K562 (cell line): ENCODE measurements around the gene GPT2. TPM values are rescaled to one million over a fixed set of nuclear protein-coding genes. Genes with fewer than 3 reads are reported as not detected.

Source experiments
- ATAC-seq: fragments of 200-7000 bp; cut with Tn5 transposase; 3 replicates; pipeline ENCODE4 v1.9.1; 2020; ENCODE audit warnings: moderate library complexity
- BruUV-seq: library from RNA; stranded (reverse); fragments of 400-500 nt; replicated peaks from 2 replicates; lab custom pipeline; 2021; lab: Mats Ljungman, UMichigan
- CTCF ChIA-PET: fragments of 300-600 bp; formaldehyde crosslinking; extraction: SDS; loops from one replicate; lab custom pipeline; 2021; ENCODE audit warnings: low intra/inter-chr PET ratio; lab: Yijun Ruan, JAX
- POLR2A ChIA-PET: fragments of 300-600, 350-650 bp; sonication (Branson Sonifier 250); formaldehyde crosslinking; extraction: SDS; loops from one replicate; lab custom pipeline; 2021; ENCODE audit warnings: antibody characterized with exemption, inconsistent platforms; lab: Yijun Ruan, JAX
- DNase-seq, 4 experiments: peaks; one replicate each; pipeline versions ENCODE4 v3.0.0 to v3.0.0-alpha.2; 2011 to 2018; ENCODE audit warnings: low spot score in 3 of 4, mixed read lengths in 3 of 4; ENCODE audit errors: extremely low read depth in 1 of 4
- FAIRE-seq: peaks from 2 replicates; lab custom pipeline; 2011; peaks lifted over from hg19 to GRCh38; lab: Jason Lieb, UNC
- H2AFZ ChIP-seq: 2 replicates; pipeline ENCODE4 v1.6.0; 2011; ENCODE audit warnings: low read depth, low read length, control low read depth, inconsistent platforms
- H3K27ac ChIP-seq: fragments of 200-600 bp; 3 replicates; pipeline ENCODE4 v1.8.0; 2011; ENCODE audit warnings: low read depth, mild to moderate bottlenecking, control low read depth, inconsistent platforms, low read length, moderate library complexity, mixed read lengths; ENCODE audit errors: extremely low read depth
- H3K27me3 ChIP-seq, 2 experiments: fragments of 300-600 bp in 1 of 2; 2 replicates in 1 of 2; 3 replicates in 1 of 2; pipeline versions ENCODE4 v1.6.0 to v1.8.0; 2011; ENCODE audit warnings: inconsistent platforms in 2 of 2, low read length in 2 of 2, mild to moderate bottlenecking in 1 of 2, mixed read lengths in 1 of 2, moderate library complexity in 1 of 2; ENCODE audit not compliant: control insufficient read depth in 2 of 2, insufficient read depth in 2 of 2
- H3K36me3 ChIP-seq: fragments of 300-600 bp; 3 replicates; pipeline ENCODE4 v1.8.0; 2011; ENCODE audit warnings: mild to moderate bottlenecking, low read length, inconsistent platforms; ENCODE audit not compliant: control insufficient read depth, insufficient read depth
- H3K4me1 ChIP-seq, 2 experiments: fragments of 200-600 bp in 1 of 2; replicated peaks in 1 of 2; 2 replicates in 1 of 2; 3 replicates in 1 of 2; pipeline versions ENCODE4 v1.5.1 to v1.8.0; 2011; ENCODE audit warnings: inconsistent platforms in 2 of 2, low read length in 2 of 2, mild to moderate bottlenecking in 1 of 2, mixed read lengths in 1 of 2, moderate library complexity in 1 of 2; ENCODE audit not compliant: control insufficient read depth in 2 of 2, insufficient read depth in 2 of 2
- H3K4me2 ChIP-seq: 2 replicates; pipeline ENCODE4 v1.6.1; 2011; ENCODE audit warnings: low read length, control low read depth, inconsistent platforms, mixed read lengths; ENCODE audit not compliant: insufficient read depth
- H3K4me3 ChIP-seq: fragments of 200-600 bp; sonication (generic), shearing (Covaris generic); 2 replicates; pipeline ENCODE4 v1.5.1; 2016; ENCODE audit warnings: control low read depth, inconsistent platforms
- H3K79me2 ChIP-seq: fragments of 200-600 bp; 3 replicates; pipeline ENCODE4 v1.8.0; 2011; ENCODE audit warnings: low read length, inconsistent platforms; ENCODE audit not compliant: control insufficient read depth, insufficient read depth
- H3K9ac ChIP-seq, 2 experiments: 2 replicates each; pipeline versions ENCODE4 v1.6.0 to v1.6.1; 2011; ENCODE audit warnings: low read depth in 2 of 2, low read length in 2 of 2, control low read depth in 1 of 2, inconsistent platforms in 1 of 2, mild to moderate bottlenecking in 1 of 2, mixed read lengths in 1 of 2; ENCODE audit not compliant: insufficient read depth in 1 of 2
- H3K9me1 ChIP-seq: one replicate; pipeline ENCODE4 v1.6.0; 2011; ENCODE audit warnings: inconsistent platforms, mild to moderate bottlenecking, low read length, moderate library complexity; ENCODE audit not compliant: control insufficient read depth, insufficient read depth
- H3K9me3 ChIP-seq: replicated peaks from 2 replicates; pipeline ENCODE4 v1.5.1; 2011; ENCODE audit warnings: low read depth, low read length, inconsistent platforms; ENCODE audit not compliant: control insufficient read depth, insufficient read depth
- H4K20me1 ChIP-seq: replicated peaks from 2 replicates; pipeline ENCODE4 v1.6.1; 2011; ENCODE audit warnings: low read length, inconsistent platforms, mixed read lengths; ENCODE audit not compliant: control insufficient read depth, insufficient read depth
- ARID2 ChIP-seq: fragments of 450-650 bp; IDR thresholded peaks from 2 replicates; pipeline ENCODE4 v1.6.1; 2017; ENCODE audit warnings: antibody characterized with exemption, mild to moderate bottlenecking
- COPS2 ChIP-seq: fragments of 450-650 bp; conservative IDR thresholded peaks from 2 replicates; pipeline ENCODE4 v1.6.1; 2016; ENCODE audit warnings: mild to moderate bottlenecking, moderate library complexity
- JUNB ChIP-seq: fragments of 450-650 bp; formaldehyde crosslinking; conservative IDR thresholded peaks from 2 replicates; pipeline ENCODE4 v1.4.0; 2020; ENCODE audit warnings: mild to moderate bottlenecking
- KAT2B ChIP-seq: IDR thresholded peaks from one replicate; pipeline ENCODE4 v1.6.1; 2012; ENCODE audit warnings: low read depth, mild to moderate bottlenecking, control low read depth, inconsistent platforms, low read length, moderate library complexity
- KDM2B ChIP-seq: fragments of 250-450 bp; sonication (Bioruptor Pico); IDR thresholded peaks from 2 replicates; pipeline ENCODE4 v1.8.0; 2021; ENCODE audit warnings: mild to moderate bottlenecking, moderate library complexity
- MEF2A ChIP-seq: IDR thresholded peaks from 2 replicates; pipeline ENCODE4 v1.6.1; 2011; ENCODE audit warnings: low read depth, mild to moderate bottlenecking, low read length, moderate library complexity; ENCODE audit not compliant: control insufficient read depth
- UBTF ChIP-seq, 2 experiments: IDR thresholded peaks; 2 replicates each; pipeline ENCODE4 v1.6.1; 2012; ENCODE audit warnings: improper control_type of control experiment in 2 of 2, low read depth in 2 of 2, low read length in 2 of 2, borderline replicate concordance in 1 of 2
- ZBTB2 ChIP-seq: fragments of 450-650 bp; IDR thresholded peaks from 2 replicates; pipeline ENCODE4 v1.6.1; 2016; ENCODE audit warnings: antibody characterized with exemption
- ZEB2 ChIP-seq: fragments of 450-650 bp; IDR thresholded peaks from 2 replicates; pipeline ENCODE4 v1.6.1; 2016
- ZNF174 ChIP-seq: fragments of 250-450 bp; sonication (Bioruptor Pico); IDR thresholded peaks from 2 replicates; pipeline ENCODE4 v1.4.0; 2020; ENCODE audit warnings: mild to moderate bottlenecking
- ZNF175 ChIP-seq: fragments of 200-800 bp; sonication (Bioruptor generic); IDR thresholded peaks from 2 replicates; pipeline ENCODE4 v1.6.1; 2016; ENCODE audit warnings: low read depth, mild to moderate bottlenecking, missing genetic modification characterization, missing compliant biosample characterization
- WGBS: fragments of 100-300 bp; shearing (Covaris generic); methylation state at CpG from one replicate; pipeline ENCODE4 v1.1.6; 2016; ENCODE audit warnings: low coverage, mixed read lengths; ENCODE audit not compliant: insufficient coverage; ENCODE audit errors: missing lambda C conversion rate; 5-methylcytosine and 5-hydroxymethylcytosine counted together
- in situ Hi-C: fragments of 300-500 bp; cut with MboI; formaldehyde crosslinking; loops from 4 replicates; pipeline ENCODE4 v1.15.0; 2018; ENCODE audit warnings: inconsistent platforms, mixed read lengths
- intact Hi-C: fragments of 100-400 bp; cut with micrococcal nuclease; formaldehyde crosslinking; loops from 2 replicates; pipeline ENCODE4 v1.14.2; 2022
- polyA plus RNA-seq, 8 experiments: library from polyadenylated mRNA; depleted of rRNA in 4 of 8; stranded (reverse) in 5 of 8; unstranded in 3 of 8; fragments of >200 nt; fragmentation: Nextera tagmentation in 2 of 8; fragmentation: Illumina TruSeq in 1 of 8; extraction: Ambion mirVana in 2 of 8; extraction: Trizol in 1 of 8; gene quantifications; 2 replicates each; pipeline versions ENCODE4 v1.2.1 to v1.2.3, GENCODE V29; 2011 to 2014; ENCODE audit warnings: inconsistent platforms in 1 of 8, missing spikeins in 1 of 8
- total RNA-seq, 7 experiments: library from RNA; depleted of rRNA in 6 of 7; stranded (reverse); fragments of >200 nt in 6 of 7; fragmentation: Illumina TruSeq in 2 of 7; extraction: Trizol in 2 of 7; gene quantifications; 2 replicates each; pipeline versions ENCODE4 v1.2.1 to v1.2.3, GENCODE V29; 2011 to 2021; ENCODE audit warnings: low replicate concordance in 1 of 7

The GPT2 gene
- total and polyA plus RNA-seq, 9 of the 15 experiments (the other 6 are each of a cell fraction or from before 2014, with no cell fraction given): 0.79 to 14.4 (median 5.8) TPM

GRCh38 chr16:46850619-46851555, 33.3 kb upstream of the GPT2 start:
- Histone ChIP-seq H3K9me1 (no peaks in the 10 kb centered on the region), H3K4me2 (no peak overlapping the region), H4K20me1 (no peaks in the 10 kb centered on the region), H3K9ac (no peak overlapping the region), H3K27ac (no peak overlapping the region), H3K36me3 (no peaks in the 10 kb centered on the region), H3K4me1 (peaks cover 0 to 6% of the 10 kb centered on the region in 2 experiments; a peak in 1 of 5 replicates)
- in situ Hi-C loops: no loop called here
- WGBS: 8% methylated on average over 5 of the region's 5 CpGs
- CTCF ChIA-PET: no interaction called here
- ATAC-seq: no peak
- intact Hi-C loops: loop anchor here (10.0 kb wide), 1 partner anchor 1314 kb away; no protein-coding TSS in a partner anchor
- TF ChIP-seq ZNF175 (CRISPR knock-in tag): no peak
- TF ChIP-seq ARID2: no peak
- no peak for TF ChIP-seq MEF2A
- no peak for TF ChIP-seq ZNF174 (CRISPR knock-in tag)
- TF ChIP-seq ZEB2: no peak
- TF ChIP-seq COPS2: no peak
- no peak for TF ChIP-seq ZBTB2
- no peak for TF ChIP-seq JUNB (CRISPR knock-in tag)
- TF ChIP-seq KAT2B: no peak
- no peak for TF ChIP-seq UBTF (IDR thresholded peaks at IDR 0.05; ENCODE audit: borderline replicate concordance in 1 of 2, low read depth in 2 of 2, low read length in 2 of 2)
- no peak for TF ChIP-seq KDM2B (CRISPR knock-in tag)
- TF ChIP-seq, all 486 proteins: peak for 0
- Histone ChIP-seq H3K79me2 (no peaks in the 10 kb centered on the region), H2AFZ (no peak overlapping the region), H3K9me3 (no peaks in the 10 kb centered on the region), H3K27me3 (peaks cover 0 to 10% of the 10 kb centered on the region in 2 experiments; a peak in 2 of 5 replicates), H3K4me3 (no peak overlapping the region)
- no peak for FAIRE-seq
- no peak for DNase-seq
- POLR2A ChIA-PET: interaction anchor here (0.8 kb wide), 1 partner anchor 21 kb away, joined by 3 read pairs; no protein-coding TSS in a partner anchor
- no TSS peak for BruUV-seq
